ENCODE measurements around the gene POU4F1. TPM values are rescaled to one million over a fixed set of nuclear protein-coding genes. Genes with fewer than 3 reads are reported as not detected.

The POU4F1 gene
- total RNA-seq, 1 donor from 2014 or later: 0.04 TPM

- Mint-ChIP-seq H3K27ac (no peak overlapping the region), H3K4me1 (peaks cover 58% of the 10 kb centered on the region), H3K27me3 (peaks cover 66% of the 10 kb centered on the region), H3K4me3 (peak overlapping the region; percentile 15), H3K36me3 (ENCODE audit: low read depth) (no peaks in the 10 kb centered on the region), H3K9me3 (no peaks in the 10 kb centered on the region)
- intact Hi-C loops (cut with micrococcal nuclease): loop anchor here (2.0 to 10.0 kb wide), 4 partner anchors 13 to 1723 kb away; partner anchors contain the start of gene KCTD12
- POLR2A ChIA-PET: no interaction called here
- TF ChIP-seq CTCF (IDR thresholded peaks at IDR 0.05): no peak
- no peak for DNase-seq
- ATAC-seq (ENCODE audit: low read depth): no peak
- CTCF ChIA-PET: interaction anchor here (1.1 kb wide), 1 partner anchor 11 kb away, joined by 3 read pairs; no protein-coding TSS in a partner anchor
Measured at GRCh38 chr13:78607409-78608251, 4.3 kb upstream of the POU4F1 start.

GRCh38 chr13:78606471-78607408 lies 3.4 kb upstream of the POU4F1 start:
- TF ChIP-seq CTCF (IDR thresholded peaks at IDR 0.05): no peak
- H3K27me3 Mint-ChIP-seq: peaks cover 70% of the 10 kb centered on the region
- H3K9me3 Mint-ChIP-seq: no peaks in the 10 kb centered on the region
- intact Hi-C loops (cut with micrococcal nuclease): loop anchor here (5.0 to 10.0 kb wide), 3 partner anchors 586 to 1722 kb away; partner anchors contain the start of gene KCTD12
- no peak overlapping the region for H3K27ac Mint-ChIP-seq
- peak overlapping the region; percentile 15 for H3K4me3 Mint-ChIP-seq
- DNase-seq (no peak), ATAC-seq (ENCODE audit: low read depth) (no peak)
- H3K36me3 Mint-ChIP-seq (ENCODE audit: low read depth): no peaks in the 10 kb centered on the region
- peaks cover 63% of the 10 kb centered on the region for H3K4me1 Mint-ChIP-seq
- CTCF ChIA-PET: interaction anchor here (1.1 kb wide), 1 partner anchor 10 kb away, joined by 3 read pairs; no protein-coding TSS in a partner anchor
- POLR2A ChIA-PET: no interaction called here

GRCh38 chr13:78604782-78605611 lies 1.6 kb upstream of the POU4F1 start:
- DNase-seq (no peak), ATAC-seq (ENCODE audit: low read depth) (no peak)
- no peaks in the 10 kb centered on the region for H3K36me3 Mint-ChIP-seq (ENCODE audit: low read depth)
- H3K27ac Mint-ChIP-seq: no peak overlapping the region
- no peak for TF ChIP-seq CTCF (IDR thresholded peaks at IDR 0.05)
- CTCF ChIA-PET: no interaction called here
- peaks cover 69% of the 10 kb centered on the region for H3K4me1 Mint-ChIP-seq
- intact Hi-C loops (cut with micrococcal nuclease): loop anchor here (1.0 to 10.0 kb wide), 6 partner anchors 10 to 1720 kb away; partner anchors contain the start of genes KCTD12 and NDFIP2
- H3K9me3 Mint-ChIP-seq: no peaks in the 10 kb centered on the region
- H3K27me3 Mint-ChIP-seq: peaks cover 71% of the 10 kb centered on the region
- POLR2A ChIA-PET: interaction anchor here (0.6 kb wide), 1 partner anchor 1199 kb away, joined by 3 read pairs; no protein-coding TSS in a partner anchor
- H3K4me3 Mint-ChIP-seq: no peak overlapping the region

- Mint-ChIP-seq H3K27ac (peak overlapping the region; percentile 71), H3K9me3 (no peaks in the 10 kb centered on the region), H3K4me1 (peaks cover 49% of the 10 kb centered on the region), H3K27me3 (peaks cover 69% of the 10 kb centered on the region), H3K4me3 (peak overlapping the region; percentile 76), H3K36me3 (ENCODE audit: low read depth) (no peaks in the 10 kb centered on the region)
- ChIA-PET CTCF (no interaction called here), POLR2A (no interaction called here)
- intact Hi-C loops (cut with micrococcal nuclease): loop anchor here (2.0 to 10.0 kb wide), 4 partner anchors 56 to 1718 kb away; partner anchors contain the start of genes KCTD12, NDFIP2 and OBI1
- no peak for TF ChIP-seq CTCF (IDR thresholded peaks at IDR 0.05)
- no peak for DNase-seq
- peak; percentile 29 for ATAC-seq (ENCODE audit: low read depth)
Measured at GRCh38 chr13:78602561-78603239, 652 bp downstream of the POU4F1 start.
